T-helper 9 cell (primary cell): Measurements from ENCODE around the gene FBLIM1.

ENCODE experiments used
- DNase-seq: peaks from one replicate; pipeline ENCODE4 v3.0.0-alpha.2; 2020

Gene FBLIM1

GRCh38 chr1:15731735-15732685 lies 26.6 kb upstream of the FBLIM1 start:
- DNase-seq: no peak

GRCh38 chr1:15732686-15733081 lies 25.9 kb upstream of the FBLIM1 start:
- no peak for DNase-seq

GRCh38 chr1:15733218-15733725 lies 25.3 kb upstream of the FBLIM1 start:
- no peak for DNase-seq

DNA sequence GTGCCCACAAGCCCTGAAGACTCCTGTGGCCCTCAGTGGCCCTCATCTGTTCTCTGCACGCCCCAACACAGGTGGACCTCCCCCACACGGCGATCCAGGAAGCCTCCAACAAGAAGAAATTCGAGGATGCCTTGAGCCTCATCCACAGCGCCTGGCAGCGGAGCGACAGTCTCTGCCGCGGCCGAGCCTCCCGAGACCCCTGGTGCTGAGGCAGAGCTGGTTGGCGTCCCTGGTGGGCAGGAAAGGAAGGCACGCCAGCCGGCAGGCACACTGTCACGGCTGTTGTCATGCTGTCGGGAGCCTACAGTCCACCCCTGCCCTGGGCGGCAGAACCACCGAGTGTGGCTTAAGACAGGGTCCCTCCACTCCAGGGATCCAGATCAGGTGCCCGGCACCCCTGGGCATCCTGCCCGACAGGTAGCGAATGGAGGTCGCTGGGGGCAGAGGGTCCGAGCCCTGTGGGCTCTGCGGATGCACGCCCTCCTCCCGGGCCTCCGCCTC lies 24.8 kb upstream of the FBLIM1 start:
- no peak for DNase-seq

DNA sequence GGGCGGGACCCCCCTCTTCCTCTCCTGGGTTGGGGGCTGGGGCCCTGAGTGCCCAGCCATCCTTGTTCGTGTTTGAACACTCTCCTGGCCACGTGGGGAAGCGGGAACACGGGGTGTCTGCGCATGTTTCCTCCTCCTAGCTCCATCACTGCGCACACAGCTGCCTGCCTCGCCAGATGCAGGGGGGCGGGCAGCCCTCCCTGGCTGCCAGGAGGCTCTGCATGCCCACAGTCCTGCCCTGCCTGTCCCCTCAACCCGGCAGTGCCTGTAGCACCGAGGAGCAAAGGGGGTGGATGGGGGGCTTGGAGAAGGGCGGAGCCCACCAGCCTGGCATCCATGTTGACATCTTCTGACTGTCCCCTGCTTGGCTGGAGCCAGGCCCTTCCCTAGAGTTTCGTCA lies 24.3 kb upstream of the FBLIM1 start:
- DNase-seq: no peak

- no peak for DNase-seq
Observed at GRCh38 chr1:15734901-15735300, 23.7 kb upstream of the FBLIM1 start.

- no peak for DNase-seq
Observed at GRCh38 chr1:15735304-15736037, 23.1 kb upstream of the FBLIM1 start.

DNA sequence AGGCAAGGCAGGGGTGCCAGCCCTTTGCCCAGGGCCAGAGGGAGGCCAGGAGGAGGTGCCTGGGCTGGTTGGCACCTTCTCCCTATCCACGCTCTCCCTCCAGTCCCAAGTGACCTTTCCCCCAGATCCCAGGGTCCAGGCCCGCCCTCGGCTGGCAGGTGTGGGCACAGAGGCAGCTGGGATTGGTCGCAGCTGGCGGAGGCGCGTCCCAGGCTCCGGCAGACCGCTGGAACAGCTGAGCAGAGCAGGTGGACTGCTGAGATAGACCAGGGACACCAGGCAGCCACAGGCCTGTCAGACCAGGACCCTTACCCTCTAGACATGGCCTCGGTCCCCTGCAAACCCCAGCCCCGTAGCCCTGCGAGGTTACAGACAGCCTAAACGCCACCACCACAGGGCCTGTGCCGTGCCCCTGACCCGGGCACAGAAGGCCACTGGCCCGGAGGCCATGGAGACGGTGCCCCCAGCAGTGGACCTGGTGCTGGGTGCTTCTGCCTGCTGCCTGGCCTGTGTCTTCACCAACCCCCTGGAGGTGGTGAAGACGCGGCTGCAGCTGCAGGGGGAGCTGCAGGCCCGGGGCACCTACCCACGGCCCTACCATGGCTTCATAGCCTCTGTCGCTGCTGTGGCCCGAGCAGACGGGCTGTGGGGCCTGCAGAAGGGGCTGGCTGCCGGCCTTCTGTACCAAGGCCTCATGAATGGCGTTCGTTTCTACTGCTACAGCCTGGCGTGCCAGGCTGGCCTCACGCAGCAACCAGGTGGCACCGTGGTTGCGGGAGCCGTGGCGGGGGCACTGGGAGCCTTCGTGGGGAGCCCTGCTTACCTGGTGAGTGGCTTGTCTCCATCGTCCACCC lies 22.3 kb upstream of the FBLIM1 start, which contains the start of gene SLC25A34:
SLC25A34 (plus strand) TSS at position 221 of the 854 bp plus-strand sequence; CDS start at position 449, 228 bp downstream.
- DNase-seq: no peak

GRCh38 chr1:15736892-15737261 lies 21.7 kb upstream of the FBLIM1 start:
- no peak for DNase-seq

DNA sequence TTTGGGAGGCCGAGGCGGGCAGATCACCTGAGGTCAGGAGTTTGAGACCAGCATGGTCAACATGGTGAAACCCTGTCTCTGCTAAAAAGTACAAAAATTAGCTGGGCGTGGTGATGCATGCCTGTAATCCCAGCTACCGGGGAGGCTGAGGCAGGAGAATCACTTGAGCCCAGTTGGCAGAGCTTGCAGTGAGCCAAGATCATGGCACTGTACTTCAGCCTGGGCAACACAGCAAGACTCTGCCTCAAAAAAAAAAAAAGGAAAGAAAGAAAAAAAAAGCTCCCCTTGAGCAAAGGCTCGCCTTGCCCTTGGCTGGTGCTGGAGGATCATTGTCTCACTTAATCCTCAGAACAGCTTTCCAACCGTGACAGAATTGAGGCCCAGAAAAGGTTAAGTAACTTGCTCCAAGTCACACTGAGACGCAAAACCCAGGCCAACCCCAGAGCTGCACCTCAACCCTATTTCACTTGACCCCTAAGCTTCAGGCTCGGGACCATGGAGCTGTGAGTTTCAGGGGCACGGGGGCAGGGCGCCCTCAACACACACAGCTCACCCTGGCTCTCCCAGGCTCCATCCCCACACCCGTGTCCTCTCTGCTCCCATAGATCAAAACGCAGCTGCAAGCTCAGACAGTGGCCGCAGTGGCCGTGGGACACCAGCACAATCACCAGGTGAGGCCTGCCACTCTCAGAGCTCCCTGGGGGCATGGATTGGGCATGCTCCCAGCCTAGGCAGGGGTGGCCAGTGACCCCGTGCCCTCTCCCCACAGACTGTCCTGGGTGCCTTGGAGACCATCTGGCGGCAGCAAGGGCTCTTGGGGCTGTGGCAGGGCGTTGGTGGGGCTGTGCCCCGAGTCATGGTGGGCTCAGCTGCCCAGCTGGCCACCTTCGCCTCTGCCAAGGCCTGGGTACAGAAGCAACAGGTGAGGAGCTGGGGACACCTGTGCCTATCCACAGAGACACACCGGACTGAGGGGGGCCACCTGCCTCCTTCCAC lies 21.0 kb upstream of the FBLIM1 start:
- no peak for DNase-seq

GRCh38 chr1:15738416-15739113 lies 20.0 kb upstream of the FBLIM1 start:
- DNase-seq: no peak

DNA sequence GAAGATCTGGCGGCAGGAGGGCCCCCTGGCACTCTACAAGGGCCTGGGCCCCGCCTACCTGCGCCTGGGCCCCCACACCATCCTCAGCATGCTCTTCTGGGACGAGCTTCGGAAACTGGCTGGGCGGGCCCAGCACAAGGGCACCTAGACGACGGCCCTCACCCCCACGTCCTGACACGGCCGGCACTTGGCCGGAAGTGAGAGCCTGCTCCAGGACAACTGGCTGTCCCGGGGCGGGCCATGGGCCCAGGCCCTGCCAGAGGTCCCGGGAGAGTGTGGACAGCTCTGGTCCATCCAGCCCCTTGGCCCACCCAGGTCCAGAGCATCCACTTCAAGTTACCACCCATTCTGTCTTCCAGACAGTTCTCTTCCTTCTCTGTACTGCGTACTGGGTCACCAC lies 19.3 kb upstream of the FBLIM1 start:
- DNase-seq: no peak

DNA sequence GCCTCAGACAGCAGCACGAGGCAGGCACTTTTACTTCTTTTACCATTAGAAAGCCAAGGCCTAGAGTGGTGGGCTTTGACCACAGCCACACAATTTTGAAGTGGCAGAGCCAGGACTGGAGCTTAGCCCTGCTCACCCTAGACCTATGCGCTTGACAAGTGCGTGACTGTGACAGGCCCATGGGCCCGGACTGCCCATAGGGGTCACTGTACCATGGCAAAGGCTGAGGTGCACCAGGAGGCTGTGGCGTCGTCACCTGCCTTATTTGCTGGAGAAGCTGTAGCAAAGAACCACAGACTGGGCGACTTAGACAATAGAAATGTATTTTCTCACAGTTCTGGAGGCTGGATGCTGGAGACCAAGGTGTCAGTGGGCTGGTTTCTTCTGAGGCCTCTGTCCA lies 18.9 kb upstream of the FBLIM1 start:
- DNase-seq: no peak

DNA sequence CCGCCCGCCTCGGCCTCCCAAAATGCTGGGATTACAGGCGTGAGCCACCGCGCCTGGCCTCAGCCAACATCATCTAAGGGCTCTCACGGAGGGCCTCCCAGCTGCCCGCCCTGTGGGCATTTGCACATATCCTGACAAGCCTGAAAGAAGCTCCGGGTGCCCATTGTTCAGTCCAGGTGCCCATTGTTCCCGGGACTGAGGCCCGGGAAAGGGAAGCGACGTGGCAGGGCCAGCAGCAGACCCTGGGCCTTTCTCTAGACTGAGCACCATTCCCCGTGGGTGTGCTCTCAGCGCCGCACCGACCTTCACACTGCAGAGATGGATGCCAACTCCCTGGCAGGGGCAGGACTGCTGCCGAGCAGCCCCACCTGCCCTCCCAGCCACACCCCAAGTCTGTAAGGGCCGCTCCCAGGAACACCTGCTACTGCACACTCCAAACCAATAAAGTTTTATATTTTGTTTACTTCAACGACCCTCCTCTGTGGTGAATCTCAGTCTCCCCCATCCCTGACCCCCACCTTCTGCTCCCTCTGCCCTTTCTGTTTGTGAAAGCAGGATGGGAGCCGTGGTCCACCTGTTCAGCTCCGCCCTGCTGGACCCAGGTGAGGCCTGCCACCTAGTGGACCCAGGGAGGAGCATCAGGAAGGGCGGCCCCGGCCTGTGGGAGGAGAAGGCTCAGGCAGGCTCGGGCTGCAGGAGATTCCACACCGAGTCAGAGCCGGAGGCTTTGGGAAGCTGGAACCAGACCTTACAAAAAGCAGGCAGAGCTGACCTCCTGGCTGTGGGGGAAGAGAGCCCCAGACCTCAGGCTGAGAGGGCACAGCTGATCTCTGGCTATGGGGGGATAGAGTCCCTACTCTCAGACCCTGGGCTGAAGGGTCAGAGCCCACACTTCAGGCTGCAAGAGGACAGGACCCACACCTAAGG lies 17.4 kb upstream of the FBLIM1 start:
- DNase-seq: peak; percentile 44

GRCh38 chr1:15742339-15742801 lies 16.2 kb upstream of the FBLIM1 start, which contains the start of gene TMEM82:
Gene TMEM82, plus strand, starts transcription at chr1:15742499. Its CDS starts 61 bp downstream, at chr1:15742560.
- DNase-seq: no peak

DNA sequence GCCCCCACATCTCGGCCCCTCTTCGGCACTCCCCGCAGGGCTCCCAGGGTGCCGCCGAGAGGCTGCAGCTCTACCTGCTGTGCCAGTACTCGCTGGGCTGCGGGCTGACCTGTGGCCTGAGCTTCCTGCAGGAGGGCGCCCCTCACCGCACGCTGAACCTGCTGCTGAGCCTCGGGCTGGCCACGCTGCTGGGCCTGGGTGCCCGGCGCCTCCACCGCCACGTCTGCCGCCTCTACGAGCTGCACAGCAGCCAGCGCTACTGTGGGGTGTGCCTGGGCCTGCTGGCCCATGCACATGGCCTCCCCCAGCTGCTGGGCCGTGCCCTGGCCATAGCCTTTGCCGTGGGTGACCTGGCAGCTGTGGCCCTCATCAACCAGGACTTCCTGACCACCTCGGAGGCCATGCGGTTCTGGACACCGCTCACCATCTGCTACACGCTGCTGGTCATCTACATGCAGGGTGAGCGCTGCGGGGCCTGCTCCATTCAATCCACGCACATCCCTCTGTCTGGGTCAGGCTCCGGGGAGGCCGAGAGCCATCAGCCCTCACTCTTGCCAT lies 14.4 kb upstream of the FBLIM1 start:
- DNase-seq: no peak

GRCh38 chr1:15747378-15747777 lies 11.2 kb upstream of the FBLIM1 start:
- no peak for DNase-seq

DNA sequence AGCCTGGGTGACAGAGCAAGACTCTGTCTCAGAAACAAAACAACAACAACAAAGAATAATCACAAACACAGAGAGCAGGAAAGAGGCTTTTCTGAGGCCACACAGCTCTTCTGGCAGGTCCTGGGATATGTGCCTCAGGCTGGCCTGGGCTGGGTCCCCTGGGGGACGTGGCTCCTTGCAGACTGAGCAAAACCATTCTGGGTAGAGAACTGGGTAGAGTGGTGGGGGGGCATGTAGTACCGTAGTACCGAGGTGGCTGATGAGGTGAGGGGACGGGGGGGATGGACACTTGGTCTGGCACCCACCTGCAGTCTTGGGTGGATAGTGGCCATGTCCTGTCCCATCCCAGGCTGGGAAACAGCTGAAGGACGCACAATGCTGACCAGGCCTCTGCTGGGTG lies 10.3 kb upstream of the FBLIM1 start:
- no peak for DNase-seq
